ENCODE results near the gene UTS2R. TPM values are rescaled to one million over a fixed set of nuclear protein-coding genes. Genes with fewer than 3 reads are reported as not detected.
A peak's percentile ranks its signal among the peaks of the same experiment; 100 is the strongest.
"Not testable (repeated sequence)": the region's sequence is repeated elsewhere in the genome, so short reads cannot be mapped to it uniquely, and the experiment has no call there.

UTS2R gene
- total RNA-seq, 1 donor from 2014 or later: not detected

DNA sequence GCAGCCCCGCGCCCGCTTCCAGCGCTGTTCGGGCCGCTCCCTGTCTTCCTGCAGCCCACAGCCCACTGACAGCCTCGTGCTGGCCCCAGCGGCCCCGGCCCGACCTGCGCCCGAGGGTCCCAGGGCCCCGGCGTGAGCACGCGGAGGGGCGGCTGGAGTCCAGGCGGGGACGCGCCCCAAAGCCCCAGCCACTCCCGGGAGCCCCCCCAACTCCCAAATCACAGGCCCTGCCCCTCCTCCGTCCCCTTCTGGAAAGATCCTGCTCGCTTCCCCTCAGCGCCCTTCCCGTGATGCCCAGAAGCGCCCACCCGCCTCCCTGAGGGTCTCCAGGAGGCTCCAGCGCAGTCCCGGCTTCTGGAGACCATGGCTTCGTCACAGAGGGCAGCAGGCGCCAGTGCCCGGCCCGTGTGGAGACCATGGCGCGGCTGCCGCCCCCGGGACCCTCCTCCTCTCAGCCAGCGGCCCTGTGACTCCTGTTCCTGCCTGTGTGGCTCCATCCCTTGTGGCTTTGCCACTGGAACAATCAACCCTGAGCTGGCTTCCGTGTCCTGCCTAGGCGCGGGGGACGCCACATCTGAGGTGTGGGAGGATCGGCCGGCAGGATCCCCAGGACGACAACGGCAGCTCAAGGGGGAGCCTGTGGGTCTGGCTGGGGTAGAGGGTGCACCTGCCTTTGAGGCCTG is 3.9 kb downstream of the UTS2R start:
- no peak for DNase-seq (ENCODE audit: low read depth in 2 of 2)

DNA sequence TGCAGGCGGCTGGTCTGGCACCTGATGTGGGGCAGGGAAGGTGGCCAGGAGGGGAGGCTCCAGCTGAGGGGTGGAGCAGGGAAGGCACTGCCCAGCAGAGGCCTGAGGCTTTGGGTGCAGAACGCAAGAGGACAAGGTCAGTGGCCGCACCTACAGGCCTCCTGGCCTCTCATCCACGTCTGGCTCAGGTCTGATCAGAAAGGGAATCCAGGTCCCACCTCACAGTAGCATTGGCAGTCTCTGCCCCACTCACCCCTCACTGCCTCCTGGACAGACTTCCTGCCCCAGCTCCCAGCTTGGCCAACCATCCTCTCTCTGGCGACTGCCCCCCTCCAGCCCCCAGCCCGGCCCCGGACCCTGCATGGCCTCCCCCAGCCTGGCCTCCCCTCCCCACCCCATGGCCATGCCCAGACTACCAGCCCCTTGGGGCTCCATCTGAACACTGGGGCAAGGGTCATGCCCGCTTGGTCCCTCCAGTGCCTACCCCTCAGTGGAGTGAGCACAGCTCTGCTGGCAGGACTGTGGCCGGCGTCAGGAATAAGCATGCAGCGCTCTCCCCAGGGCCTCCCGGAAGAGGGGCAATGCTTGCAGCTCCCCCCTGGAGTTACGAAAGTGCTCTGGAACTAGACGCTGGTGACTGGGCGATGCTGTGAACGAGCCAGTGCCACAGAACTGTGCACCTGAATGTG is 4.6 kb downstream of the UTS2R start:
- no peak for DNase-seq (ENCODE audit: low read depth in 2 of 2)

DNA sequence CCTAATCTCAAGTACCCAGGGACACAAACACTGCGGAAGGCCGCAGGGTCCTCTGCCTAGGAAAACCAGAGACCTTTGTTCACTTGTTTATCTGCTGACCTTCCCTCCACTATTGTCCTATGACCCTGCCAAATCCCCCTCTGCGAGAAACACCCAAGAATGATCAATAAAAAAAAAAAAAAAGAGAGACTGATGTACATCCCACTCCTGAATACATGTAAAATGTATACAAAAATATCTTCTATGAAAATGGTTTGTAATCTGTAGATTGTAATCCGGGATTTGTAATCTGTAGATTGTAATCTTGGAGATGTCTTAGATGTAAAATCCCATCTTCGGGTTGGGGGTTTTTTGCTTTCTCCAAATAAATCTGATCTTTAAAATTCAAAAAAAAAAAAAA is 5.7 kb downstream of the UTS2R start:
- DNase-seq (ENCODE audit: low read depth in 2 of 2): not testable (repeated sequence)

DNA sequence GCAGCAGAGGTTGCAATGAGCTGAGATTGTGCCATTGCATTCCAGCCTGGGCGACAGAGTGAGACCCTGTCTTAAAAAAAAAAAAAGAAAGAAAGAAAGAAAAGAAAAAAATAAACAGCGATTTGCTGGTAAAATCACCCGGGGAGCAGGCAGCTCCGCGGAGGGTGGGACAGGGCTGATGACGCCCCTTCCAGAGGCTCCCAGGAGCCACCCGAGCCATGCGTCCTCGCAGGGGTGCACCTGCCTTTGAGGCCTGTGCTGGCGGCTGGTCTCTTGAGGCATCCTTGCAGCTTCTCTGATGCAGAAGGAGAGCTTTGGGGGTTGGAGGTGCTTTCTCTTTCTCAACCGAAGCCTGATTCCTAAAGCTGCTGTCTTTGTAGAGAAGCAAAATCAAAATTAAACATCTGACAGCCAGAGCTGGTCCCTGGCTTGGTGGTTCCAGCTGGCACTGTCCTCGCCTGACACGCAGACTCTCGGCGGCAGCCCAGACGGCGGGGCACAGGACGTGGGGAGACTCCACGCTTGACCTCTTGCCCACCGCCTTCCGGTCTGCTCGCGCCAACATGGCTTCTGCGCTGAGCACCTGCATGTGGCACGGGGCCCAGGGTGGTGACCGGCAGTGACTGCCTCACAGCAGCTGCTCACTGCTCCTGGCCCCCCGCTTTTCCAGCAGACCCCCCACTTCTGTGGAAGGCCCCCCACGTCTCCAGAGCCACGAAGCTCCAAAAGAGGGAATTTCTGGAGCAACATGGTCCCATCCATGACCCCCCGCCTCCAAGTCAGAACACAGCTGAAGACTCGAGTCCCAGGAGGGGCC is 6.6 kb downstream of the UTS2R start:
- no peak for DNase-seq (ENCODE audit: low read depth in 2 of 2)

DNA sequence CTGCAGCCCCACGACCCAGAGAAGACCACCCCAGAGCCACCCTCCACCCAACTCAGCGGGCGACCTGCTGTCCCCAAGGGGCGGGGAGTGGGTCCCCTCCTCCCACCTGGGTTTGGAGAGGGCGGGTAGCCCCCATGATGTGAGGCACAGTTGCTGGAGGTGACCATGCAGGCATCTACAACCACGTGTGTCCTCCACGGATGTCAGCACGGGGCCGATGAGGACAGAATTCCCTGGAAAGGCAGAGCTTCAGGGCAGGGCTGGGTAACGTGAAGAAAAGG is 7.1 kb downstream of the UTS2R start:
- no peak for DNase-seq (ENCODE audit: low read depth in 2 of 2)

DNA sequence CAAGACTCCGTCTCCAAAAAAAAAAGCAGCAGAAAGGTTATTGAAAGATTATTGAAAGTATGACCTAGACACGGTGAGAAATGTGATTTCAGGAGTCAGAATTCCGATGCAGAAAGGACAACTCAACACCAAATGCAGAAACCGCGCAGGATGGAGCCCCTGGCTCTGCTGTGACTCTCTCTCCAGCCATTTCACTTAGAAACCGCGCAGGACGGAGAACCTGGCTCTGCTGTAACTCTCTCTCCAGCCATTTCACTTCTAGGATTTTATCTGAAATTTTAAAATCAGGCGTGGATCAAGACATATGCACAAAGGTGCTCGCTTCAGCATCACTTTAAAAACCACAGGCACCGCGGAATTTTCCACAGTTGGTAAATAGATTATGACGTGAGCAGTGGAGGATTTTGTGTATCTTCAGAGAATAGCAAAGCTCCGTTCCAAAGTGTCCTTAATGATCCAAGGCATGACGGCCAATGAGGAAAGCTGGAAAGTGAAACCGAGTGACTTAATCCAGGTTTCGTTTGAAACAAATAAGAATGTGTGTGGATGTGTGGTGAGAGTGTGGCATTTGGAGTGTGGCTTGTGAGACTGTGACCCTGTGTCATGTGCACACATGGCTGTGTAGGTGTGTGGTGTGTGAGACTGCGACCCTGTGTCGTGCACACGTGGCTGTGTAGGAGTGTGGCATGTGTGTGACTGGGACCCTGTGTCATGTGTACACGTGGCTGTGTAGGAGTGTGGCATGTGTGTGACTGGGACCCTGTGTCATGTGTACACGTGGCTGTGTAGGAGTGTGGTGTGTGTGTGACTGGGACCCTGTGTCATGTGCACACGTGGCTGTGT is 9.5 kb downstream of the UTS2R start:
- DNase-seq (ENCODE audit: low read depth in 2 of 2): no peak

DNA sequence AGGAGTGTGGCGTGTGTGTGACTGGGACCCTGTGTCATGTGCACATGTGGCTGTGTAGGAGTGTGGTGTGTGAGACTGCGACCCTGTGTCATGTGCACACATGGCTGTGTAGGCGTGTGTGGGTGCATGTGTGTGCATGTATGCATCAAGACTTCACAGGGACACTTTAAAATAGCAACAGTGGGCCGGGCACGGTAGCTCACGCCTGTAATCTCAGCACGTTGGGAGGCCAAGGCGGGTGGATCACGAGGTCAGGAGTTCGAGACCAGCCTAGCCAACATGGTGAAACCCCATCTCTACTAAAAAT is 10.1 kb downstream of the UTS2R start:
- not testable (repeated sequence) for DNase-seq (ENCODE audit: low read depth in 2 of 2)

DNA sequence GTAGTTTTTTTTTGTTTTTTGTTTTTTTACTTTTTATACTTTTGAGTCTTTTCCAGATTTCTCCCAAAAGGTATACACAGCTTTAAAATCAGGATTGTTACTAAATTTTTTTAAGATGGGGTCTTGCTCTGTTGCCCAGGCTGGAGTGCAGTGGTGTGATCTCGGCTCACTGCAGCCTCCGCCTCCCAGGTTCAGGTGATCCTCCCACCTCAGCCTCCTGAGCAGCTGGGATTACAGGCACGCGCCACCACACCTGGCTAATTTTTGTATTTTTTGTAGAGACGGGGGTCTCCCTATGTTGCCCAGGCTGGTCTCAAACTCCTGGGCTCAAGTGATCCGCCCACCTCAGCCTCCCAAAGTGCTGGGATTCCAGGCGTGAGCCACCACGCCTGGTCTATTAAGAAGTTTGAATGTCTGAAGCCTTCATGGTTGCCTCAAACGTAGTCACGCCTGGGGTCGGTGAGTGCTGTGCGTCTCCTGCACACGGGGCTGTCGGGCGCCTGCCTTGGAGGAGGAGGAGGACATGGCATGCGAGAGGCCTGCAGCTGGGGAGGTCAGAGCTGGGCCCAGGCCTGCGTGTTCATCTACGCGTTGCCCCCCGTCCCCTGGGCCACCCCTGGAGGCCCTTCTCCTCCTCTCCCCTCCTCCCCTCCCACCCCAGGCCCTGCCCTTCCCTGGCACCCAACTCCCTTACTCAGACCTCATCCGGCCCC is 10.8 kb downstream of the UTS2R start:
- DNase-seq (ENCODE audit: low read depth in 2 of 2): not testable (repeated sequence)

DNA sequence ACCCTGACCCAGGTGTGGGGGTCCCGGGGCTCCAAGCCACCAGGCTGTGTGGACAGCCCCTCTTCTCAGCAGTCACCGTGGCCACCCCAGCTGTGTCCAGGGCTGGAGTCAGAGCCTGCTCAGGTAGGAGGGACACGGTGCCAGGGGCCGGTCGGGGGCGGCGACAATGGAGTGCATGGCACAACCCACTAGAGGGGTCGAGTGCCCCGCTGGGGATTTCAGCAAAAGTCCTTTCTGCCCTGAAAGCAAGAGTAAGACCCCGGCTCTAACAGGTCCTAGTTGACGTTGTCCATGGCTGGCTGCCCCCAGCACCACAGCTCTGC is 11.3 kb downstream of the UTS2R start:
- no peak for DNase-seq (ENCODE audit: low read depth in 2 of 2)

DNA sequence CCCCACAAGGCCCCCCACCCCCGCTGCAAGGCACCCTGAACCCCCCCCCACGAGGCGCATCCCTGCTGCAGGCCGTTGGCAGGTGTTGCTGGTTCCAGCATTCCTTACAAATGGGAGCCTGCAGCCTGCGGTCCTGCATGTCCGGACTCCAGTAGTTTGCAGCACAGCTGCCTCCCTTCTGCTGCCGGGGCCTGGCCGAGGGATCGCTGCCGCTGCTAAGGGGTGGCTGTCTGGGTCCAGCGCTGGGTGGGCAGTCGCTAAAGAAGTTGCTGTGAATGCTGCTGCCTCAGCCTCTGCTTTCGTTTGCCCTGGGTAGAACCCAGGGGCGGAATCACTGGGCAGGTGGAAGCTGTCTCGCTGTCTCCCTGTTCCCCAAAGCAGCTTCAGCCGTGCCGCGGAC is 11.8 kb downstream of the UTS2R start:
- no peak for DNase-seq (ENCODE audit: low read depth in 2 of 2)

DNA sequence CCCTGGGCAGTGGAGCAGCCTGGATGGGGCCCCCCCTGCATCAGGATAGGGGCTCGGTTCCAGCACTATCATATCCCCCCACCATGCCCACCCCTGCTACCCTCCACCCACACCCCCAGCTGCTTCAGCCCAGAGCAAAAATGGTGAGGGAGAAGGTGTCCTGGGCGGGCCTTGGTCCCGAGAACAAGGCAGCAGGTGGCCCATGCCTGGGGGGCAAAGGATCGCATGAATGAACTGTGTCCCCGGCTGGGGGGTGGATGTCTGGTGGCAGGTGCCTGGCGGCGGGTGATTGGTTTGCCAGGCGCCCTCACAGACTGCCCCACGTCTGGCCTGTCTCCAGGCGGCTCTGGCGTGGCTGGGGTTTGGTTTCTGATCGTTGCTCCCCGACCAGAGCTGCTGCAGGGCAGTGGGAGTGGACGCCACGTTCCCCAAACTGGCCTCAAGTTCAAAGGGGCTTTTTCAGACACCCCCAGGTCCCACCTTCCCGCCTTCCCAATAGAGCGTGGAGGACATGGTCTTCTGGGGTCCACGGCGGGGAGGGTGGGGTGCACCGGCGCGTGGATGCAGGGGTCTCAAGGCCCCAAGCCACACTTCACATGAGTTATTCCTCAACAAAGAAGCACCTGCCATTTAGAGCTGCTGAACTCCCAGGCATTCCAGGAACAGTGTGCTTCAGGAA is 12.6 kb downstream of the UTS2R start:
- DNase-seq (ENCODE audit: low read depth in 2 of 2): no peak

DNA sequence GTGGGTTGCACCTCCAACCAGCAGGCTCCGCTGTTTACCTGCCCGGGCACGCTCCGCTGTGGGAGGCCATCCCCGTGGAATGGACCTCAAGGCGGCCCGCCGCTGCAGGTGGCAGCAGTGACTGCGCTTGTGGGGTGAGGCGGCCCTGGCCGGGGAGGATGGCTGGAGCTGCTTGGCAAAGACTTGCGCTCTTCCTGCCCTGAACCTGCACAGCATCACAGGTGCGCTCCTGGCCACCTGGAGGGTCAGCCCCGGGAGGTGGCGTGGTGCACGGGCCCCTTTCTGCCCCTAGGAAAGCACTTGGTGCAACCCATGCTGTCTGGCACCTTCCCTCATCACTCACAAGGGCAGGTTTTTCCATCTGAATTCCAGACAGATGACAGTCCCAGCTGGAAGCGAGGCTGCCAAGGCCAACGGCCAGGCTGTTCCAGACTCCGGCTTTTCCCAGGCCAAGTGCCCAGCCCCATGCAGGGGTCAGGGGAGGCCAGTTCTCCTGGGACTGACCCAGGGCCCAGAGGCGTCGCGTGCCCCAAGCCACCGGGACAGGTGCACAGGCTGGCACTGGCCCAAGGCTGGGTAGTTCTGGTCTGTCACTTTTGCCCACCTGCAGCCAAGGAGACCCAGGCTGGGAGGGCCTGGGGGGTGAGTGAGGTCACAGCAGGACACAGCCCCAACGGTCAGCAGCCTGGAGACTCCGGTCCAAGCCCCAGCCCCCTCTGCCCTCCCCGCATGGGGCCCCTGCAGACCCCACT is 13.3 kb downstream of the UTS2R start:
- DNase-seq (ENCODE audit: low read depth in 2 of 2): peak in 1 of 2 donors; percentile 52

DNA sequence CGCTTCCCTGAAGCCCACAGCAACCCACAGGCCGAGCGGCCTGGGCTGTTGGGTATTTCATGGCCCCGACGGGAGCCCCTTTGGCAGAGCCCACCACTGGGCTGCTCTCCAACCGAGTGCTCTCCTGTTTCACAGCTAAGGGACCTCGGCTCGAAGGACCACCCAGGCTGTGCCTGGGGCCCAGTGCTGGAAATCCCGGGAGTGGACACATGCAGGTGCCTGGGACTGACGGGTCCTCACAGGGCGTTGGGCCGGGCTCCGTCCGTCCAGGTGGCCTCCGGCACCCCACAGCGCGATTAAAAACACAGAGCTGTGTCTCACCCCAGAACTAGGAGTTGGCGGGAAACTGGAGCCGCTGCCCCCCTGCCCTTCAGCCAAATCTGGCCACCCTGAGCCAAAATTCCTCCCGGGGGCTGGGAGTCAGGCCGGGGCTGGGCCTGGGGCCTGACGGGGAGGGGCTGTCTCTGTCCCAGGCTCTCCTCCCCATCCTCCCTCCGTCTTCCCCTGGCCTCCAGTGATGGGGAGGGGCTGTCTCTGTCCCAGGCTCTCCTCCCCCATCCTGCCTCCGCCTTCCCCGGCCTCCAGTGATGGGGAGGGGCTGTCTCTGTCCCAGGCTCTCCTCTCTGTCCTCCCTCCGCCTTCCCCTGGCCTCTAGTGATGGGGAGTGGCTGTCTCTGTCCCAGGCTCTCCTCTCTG is 14.1 kb downstream of the UTS2R start:
- no peak for DNase-seq (ENCODE audit: low read depth in 2 of 2)

DNA sequence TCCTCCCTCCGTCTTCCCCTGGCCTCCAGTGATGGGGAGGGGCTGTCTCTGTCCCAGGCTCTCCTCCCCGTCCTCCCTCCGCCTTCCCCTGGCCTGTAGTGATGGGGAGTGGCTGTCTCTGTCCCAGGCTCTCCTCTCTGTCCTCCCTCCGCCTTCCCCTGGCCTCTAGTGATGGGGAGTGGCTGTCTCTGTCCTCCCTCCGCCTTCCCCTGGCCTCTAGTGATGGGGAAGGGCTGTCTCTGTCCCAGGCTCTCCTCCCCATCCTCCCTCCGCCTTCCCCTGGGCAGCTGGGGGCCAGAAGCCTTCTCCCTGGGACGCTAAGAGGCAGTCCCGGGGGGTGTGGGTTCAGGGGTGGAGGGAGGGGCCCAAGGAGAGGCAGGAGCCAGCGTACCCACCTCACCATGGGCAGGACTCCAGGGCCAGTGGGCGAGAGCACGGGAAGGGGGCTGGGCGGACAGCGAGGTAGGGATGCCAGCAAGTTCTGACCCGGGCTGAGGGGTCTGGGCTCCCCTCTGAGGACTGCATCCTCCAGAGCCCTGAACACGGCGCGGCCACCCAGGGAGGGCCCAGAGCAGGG is 14.8 kb downstream of the UTS2R start:
- no peak for DNase-seq (ENCODE audit: low read depth in 2 of 2)

DNA sequence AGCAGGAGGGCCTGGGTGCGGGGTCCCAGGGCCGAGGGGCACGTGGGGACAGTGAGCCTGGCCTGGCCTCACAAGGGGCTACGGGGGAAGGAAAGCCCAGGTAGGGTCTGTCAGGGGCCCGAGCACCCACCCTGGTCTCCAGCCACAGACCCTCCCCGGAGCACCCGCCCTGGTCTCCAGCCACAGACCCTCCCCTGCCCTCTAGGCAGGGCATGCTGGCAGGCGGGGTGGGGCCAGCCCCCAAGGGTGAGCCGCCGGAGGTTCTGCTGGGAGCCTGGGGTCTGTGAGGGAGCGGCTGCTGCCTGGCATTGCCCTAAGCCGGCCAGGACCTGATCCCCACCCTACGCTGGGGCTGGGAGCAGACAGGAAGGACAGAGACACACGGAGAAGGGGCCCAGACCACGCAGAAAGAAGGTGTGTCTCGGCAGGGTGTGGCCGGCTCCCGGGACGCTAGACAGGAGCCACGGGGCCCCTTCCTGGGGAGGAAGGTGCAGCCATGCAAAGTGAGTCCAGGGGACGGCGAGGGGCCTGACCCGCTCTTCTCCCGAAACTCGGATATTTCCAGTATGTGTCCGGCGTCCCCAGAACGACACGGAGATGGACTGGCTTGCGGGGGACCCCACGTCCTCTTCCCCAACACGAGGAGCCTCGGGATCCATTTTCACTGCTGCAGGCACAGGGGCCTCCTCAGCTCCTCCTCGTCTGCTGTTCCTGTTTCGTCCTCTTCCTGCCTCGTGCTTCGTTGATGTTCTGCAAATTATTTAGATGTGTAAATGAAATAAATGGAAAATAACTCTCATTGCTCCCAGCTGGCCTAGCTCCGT is 15.5 kb downstream of the UTS2R start:
- no peak for DNase-seq (ENCODE audit: low read depth in 2 of 2)

DNA sequence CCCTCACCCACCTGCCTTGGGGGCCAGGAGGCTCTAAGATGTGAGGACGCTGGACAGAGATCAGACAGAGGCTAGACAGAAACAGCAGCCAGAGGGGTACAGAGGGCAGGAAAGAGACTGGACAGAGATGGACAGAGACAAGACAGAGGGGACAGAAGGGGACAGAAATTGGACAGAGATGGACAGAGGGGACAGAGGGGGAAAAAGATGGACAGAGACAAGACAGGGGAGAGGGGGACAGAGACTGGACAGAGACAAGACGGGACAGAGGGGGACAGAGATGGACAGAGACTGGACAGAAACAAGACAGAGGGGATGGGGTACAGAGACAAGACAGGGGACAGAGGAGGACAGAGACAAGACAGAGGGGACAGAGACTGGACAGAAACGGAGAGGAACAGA is 16.1 kb downstream of the UTS2R start:
- no peak for DNase-seq (ENCODE audit: low read depth in 2 of 2)

DNA sequence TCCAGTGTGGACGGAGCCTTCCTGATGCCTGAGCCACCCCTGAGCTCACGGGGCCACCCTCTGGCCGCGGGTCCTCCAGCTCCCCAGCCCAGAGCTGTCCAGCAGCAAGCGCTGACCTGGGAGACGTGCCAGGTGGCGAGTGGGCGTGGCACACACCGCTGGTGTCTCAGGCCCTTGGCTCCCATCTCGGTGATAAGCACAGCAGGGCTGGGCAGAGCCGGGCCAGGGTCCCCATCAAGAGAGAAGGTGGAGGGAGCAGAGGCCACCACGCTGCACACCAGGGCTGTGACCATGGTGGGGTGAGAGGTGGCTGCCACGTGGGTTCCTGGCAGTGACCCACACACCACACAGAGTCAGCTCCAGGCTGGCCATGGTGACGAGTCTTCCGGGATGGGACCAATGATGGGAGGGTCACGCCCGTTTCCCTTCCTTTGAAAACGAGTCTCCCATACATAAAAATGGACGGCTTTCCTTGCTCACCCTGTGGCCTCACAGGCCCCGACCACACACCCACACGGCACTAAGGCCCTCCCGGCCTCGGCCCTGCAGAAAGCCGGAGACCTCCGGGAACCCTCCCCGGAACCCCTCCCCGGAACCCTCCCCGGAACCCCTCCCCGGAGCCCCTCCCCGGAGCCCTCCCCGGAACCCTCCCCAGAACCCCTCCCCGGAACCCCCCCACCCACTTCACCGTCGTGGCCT is 16.8 kb downstream of the UTS2R start:
- DNase-seq (ENCODE audit: low read depth in 2 of 2): peak in 1 of 2 donors; percentile 23

DNA sequence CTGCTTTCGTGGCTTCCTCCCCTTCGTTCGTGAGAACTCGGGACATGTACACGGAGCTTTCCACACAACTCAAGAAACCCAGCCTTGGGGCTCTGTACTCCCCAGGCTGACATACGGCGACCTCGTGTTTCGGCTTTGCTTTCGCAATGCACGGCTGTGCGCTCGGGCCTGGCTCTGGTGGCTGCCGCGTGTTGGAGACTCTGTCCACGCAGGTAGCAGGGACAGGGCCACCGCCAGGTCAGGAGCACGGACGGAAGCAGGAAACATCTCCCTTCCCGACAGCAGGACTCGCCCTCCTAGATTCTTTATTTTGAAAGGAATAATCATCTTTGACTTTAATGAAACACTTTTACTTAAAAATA is 17.3 kb downstream of the UTS2R start:
- DNase-seq (ENCODE audit: low read depth in 2 of 2): no peak

Data from lung microvascular endothelial cell (primary cell).